ENCODE results near the gene SYNM.

Gene SYNM

DNA sequence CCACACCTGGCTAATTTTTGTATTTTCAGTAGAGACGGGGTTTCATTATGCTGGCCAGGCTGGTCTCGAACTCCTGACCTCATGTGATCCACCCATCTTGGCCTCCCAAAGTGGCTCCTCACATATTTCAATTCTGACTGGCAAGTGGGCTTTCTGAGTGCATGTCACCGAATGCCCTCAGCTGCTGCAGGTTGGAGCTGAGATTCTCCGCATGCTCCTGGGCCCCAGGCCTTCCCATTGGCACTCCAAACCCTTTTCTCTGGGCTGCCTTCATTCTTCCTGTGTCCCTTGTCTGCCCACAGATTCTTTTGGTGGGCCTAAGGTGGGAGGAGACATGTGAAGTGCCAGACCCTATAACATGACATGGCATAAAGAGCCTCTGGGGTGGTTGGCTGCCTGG lies 67.3 kb downstream of the SYNM start:
- no peak for DNase-seq

GRCh38 chr15:99172989-99173388 lies 68.1 kb downstream of the SYNM start:
- DNase-seq, result no peak

DNA sequence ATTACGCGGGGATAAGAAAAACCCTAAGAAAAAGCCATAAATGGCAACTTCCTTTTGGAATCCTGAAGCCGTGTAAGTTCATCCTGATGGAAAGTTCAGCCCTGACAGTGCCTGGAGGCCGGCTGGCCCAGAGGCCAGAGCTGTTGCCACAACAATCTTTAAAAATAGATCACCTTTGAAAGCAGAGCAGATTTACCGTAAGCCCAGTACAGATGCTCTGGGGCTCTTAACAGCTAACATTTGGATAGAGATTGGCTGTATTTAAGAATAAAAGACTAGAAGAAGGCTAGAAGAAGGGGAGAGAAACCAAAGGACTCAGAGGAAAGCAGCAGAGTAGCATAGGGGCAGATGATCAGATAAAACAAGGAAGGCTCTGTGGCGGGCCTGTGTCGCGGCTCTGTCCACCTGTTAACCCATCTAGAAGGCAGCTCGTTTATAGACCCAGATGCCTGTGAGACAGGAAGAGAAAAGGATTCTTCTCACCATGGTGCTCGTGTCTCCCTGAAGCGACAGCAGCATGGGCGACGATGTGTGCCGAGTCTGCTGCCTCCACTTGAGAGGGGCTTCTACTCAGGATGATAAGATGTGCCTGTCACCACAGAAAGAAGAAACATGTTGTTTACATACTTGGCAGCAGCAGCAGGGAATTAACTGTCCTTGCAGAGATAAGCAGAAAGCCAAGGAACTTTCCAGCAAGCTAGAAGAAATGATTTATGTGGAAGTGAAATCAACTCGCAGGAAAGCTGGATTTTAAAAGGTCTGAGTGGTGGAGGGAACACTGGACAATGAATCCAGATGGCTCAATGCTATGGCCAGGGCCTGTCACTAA lies 69.9 kb downstream of the SYNM start:
- no peak for DNase-seq

DNA sequence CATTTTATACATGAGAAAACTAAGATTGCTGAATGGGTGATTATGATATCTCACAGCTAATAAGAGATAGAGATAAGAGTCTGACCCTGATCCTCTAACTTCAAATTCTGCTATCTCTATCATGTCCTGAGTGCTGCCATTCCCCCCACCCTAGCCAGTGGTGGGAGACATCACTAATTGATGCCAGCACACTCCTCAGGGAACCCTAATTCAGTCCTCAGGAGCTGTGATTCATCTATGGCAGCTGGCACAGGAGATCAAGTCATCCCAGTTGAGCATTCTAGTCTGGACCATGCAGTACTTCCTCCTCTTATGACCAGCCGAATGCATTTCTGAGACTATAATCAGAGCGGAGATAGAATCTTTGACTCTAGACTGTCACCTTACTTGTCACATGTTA lies 71.9 kb downstream of the SYNM start:
- no peak for DNase-seq

- DNase-seq, result no peak
Measured at GRCh38 chr15:99177679-99178078, 72.8 kb downstream of the SYNM start.

DNA sequence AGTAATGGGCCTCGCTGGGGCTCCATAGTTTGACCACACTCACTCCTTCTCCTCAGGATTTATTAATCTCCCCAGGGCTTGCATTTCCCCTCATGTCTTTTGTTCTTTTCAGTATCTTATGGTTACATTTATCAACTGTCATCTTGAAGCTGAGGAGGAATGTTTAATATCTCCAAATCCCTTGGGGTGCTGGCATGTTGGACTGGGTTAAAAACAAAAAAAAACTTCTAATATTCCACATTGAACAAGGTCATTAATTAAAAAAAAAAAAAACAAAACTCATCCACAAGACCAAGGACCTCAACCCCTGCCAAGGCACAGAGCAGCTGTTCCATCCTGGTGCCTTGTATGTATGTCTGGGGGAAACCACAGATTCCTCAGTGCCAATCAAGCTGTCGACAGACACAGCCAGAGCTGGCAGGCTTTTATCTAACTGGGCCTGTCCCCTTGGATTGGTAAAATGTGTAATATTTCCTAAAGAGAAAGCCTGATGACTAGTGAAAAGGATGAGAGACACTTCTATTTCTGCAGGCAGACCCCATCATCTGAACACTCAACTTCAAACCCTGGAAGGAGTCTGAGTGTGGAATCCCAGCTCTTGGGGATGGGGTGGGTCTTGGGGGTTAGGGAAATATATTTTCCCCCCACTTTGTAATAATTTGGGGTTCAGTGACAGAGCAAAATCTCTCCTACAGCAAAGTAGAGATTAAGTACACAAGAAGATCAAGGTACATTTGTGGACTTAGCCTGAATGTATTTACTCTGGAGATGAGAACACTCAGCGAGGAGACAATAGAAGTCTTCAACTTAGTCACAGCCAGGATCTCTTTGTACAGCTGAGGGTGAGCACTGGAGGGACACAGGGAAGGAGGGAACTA lies 75.4 kb downstream of the SYNM start:
- no peak for DNase-seq

GRCh38 chr15:99180964-99181306 lies 76.1 kb downstream of the SYNM start:
- no peak for DNase-seq

DNA sequence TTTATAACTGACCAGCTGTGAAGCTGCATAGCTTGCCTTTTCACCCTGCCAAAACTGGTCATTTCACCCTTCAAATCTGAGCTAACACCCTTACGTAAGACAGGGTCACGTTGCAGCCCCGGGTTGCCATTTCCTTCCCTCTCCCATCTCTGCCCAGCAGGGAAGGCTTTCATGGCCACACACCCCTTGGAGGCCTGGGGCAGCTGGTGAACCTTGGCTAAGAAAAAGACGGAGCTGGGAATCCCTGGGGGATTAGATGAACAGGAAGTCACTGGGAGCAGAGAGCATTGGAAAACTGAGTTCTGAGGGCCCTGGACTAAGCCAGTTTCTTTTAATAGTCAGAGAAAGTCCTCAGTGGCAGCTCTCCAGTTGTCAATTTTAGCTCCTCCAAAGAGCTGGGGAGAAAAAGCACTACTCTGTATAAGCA lies 76.7 kb downstream of the SYNM start:
- no peak for DNase-seq

DNA sequence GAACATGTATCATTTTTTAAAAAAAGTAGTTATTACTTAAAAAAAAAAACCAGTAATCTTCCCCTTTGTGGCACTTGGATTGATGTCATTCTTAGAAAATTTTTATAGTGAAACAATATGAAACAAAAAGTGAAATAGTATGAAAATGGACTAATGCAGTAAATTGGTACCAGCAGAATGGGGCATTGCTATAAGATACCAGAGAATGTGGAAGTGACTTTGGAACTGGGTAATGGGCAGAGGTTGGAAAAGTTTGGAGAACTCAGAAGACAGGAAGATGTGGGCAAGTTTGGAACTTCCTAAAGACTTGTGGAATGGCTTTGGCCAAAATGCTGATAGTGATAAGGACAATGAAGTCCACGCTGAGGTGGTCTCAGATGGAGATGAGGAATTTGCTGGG lies 77.9 kb downstream of the SYNM start:
- no peak for DNase-seq

All from NCI-H2171 treated with DMSO at 0.1 percent for 48 hours (cell line).